ENCODE data around the gene MYOM1.

GRCh38 chr18:3190610-3191009, 29.2 kb downstream of the MYOM1 start:
- no peak for TF ChIP-seq CTCF (IDR thresholded peaks at IDR 0.05)
- no peak for TF ChIP-seq POLR2AphosphoS5 (IDR thresholded peaks at IDR 0.05)
